Measurements from ENCODE around the gene RAB12.

Gene RAB12

DNA sequence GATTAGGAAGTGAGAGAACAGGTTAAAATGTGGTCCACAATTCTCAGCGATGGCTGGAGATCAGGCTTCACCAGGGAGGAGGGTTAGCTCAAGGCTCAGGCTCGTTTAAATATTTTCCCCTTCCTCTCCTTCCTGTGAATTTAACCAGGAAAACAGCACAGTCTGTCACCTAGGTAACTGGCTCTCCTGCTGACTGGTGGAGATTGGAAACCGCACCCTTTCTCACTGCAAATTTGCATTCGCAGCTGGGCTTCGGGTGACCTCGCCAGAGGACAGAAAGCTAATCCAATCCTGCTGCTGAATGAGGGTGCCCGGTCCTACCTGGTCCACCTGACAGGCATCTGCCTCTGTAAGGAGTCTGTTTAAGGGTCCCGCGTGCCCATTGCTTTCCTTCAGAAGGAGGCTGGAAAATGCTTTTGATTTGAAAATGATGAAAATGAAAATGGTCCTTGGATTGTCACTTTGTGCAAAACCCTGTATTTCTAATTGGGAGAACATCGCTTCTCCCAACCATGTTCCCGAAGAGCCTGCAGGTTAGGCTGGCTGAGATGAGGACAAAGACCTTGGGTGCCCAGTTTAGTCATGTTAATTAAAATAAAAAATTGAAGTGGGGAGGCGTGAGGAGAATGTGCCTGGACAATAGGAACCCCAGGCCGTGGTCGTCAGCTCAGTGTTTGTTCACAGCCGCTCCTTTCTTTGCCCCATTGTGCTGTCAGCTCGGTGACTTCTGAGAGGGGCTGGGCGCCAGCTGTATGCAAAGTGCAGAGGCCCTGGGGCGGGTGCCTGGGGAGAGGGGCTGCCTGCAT lies 52.7 kb downstream of the RAB12 start:
- H3K27ac ChIP-seq, result peak overlapping the region; percentile 41
- DNase-seq (ENCODE audit: low spot score), result peak; percentile 36
- POLR2A ChIA-PET (ENCODE audit: low non-redundant PET), result no interaction called here
- TF ChIP-seq CTCF (conservative IDR thresholded peaks at IDR 0.05; ENCODE audit: low read depth), result no peak
- CTCF ChIA-PET, result no interaction called here

GRCh38 chr18:8662560-8663255 lies 53.5 kb downstream of the RAB12 start:
- H3K27ac ChIP-seq, result peak overlapping the region; percentile 41
- TF ChIP-seq CTCF (conservative IDR thresholded peaks at IDR 0.05; ENCODE audit: low read depth), result no peak
- CTCF ChIA-PET, result no interaction called here
- no peak for DNase-seq (ENCODE audit: low spot score)
- POLR2A ChIA-PET (ENCODE audit: low non-redundant PET), result no interaction called here

DNA sequence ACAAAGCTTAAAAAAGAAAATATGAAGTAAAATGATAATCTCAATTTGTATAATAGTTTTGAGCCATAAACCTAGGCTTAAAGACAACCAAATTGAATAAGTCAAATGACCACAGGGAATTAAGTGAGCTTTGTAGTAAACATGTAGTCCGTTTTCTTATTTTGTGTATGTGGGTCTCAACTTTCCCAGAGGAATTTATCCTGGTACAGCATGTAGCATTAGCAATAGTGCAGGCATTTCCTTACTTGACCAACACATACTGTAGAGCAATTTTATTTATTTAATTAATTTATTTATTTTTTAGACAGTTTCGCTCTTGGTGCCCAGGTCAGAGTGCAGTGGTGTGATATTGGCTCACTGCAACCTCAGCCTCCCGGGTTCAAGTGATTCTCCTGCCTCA lies 58.6 kb downstream of the RAB12 start:
- peak overlapping the region; percentile 57 for H3K27ac ChIP-seq
- no peak for DNase-seq (ENCODE audit: low spot score)
- POLR2A ChIA-PET (ENCODE audit: low non-redundant PET), result no interaction called here
- CTCF ChIA-PET, result no interaction called here
- no peak for TF ChIP-seq CTCF (conservative IDR thresholded peaks at IDR 0.05; ENCODE audit: low read depth)

DNA sequence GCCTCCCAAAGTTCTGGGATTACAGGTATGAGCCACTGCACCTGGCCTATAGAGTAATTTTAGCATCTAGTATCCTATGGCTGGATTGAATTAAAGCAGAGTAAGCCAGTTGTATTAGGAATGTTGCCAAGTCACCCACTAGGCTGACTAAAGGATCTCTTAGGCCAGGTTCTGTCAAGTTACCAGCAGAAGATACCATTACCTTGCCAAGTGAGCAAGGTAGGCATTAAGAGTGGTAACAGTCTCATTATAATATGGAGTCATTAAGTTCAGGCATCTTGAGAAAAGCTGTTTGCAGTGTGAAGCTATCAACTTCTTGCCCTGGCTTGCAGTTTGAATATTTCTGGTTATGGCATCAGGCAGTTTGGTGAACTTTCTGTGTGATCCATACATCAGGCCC lies 59.1 kb downstream of the RAB12 start:
- TF ChIP-seq CTCF (conservative IDR thresholded peaks at IDR 0.05; ENCODE audit: low read depth), result no peak

DNA sequence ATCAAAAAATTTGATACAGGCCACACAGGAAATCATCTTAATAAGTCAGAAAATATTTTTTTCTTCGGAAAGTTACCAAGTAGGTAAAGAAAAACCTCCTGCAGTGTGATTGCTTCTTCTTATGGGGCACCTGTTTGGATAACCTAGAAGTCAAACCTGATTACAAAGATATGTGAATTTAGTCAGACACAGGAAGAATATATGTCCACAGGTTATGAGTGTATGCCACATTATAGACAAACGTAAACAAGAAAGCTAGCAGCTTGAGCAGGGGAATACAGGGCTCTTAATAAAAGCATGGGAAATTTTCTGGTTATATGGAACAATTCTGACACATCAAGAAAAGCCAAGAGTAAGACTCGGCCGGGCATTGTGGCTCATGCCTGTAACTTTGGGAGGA lies 60.3 kb downstream of the RAB12 start:
- ChIA-PET POLR2A (ENCODE audit: low non-redundant PET) (no interaction called here), CTCF (no interaction called here)
- TF ChIP-seq CTCF (conservative IDR thresholded peaks at IDR 0.05; ENCODE audit: low read depth), result no peak
- DNase-seq (ENCODE audit: low spot score), result no peak
- H3K27ac ChIP-seq, result no peak overlapping the region

More for the DNA sequence above, 59.1 kb downstream of the RAB12 start:
- peak overlapping the region; percentile 57 for H3K27ac ChIP-seq
- peak; percentile 36 for DNase-seq (ENCODE audit: low spot score)
- CTCF ChIA-PET, result no interaction called here
- POLR2A ChIA-PET (ENCODE audit: low non-redundant PET), result no interaction called here

GRCh38 chr18:8673256-8674209 lies 64.3 kb downstream of the RAB12 start:
- CTCF ChIA-PET, result interaction anchor here (0.5 to 1.0 kb wide), 2 partner anchors 31 to 503 kb away, joined by 3 to 5 read pairs; no protein-coding TSS in a partner anchor
- POLR2A ChIA-PET (ENCODE audit: low non-redundant PET), result no interaction called here
- DNase-seq (ENCODE audit: low spot score), result no peak
- TF ChIP-seq CTCF (conservative IDR thresholded peaks at IDR 0.05; ENCODE audit: low read depth), result no peak
- no peak overlapping the region for H3K27ac ChIP-seq

Data from RWPE1 (cell line).